Measurements from ENCODE around the gene ACVR1C. TPM values are rescaled to one million over a fixed set of nuclear protein-coding genes. Genes with fewer than 3 reads are reported as not detected.

Gene ACVR1C
- total RNA-seq, 1 experiment from 2014 or later: 1.2 TPM

GRCh38 chr2:157540102-157540501, 88.6 kb downstream of the ACVR1C start:
- Mint-ChIP-seq H3K27ac (no peak overlapping the region), H3K36me3 (no peaks in the 10 kb centered on the region), H3K27me3 (ENCODE audit: low read depth) (no peaks in the 10 kb centered on the region), H3K4me1 (no peaks in the 10 kb centered on the region), H3K4me3 (no peak overlapping the region), H3K9me3 (peaks cover 5% of the 10 kb centered on the region)
- DNase-seq (ENCODE audit: low spot score) (no peak), ATAC-seq (no peak)
- POLR2A ChIA-PET: no interaction called here
- TF ChIP-seq ATF1 (CRISPR knock-in tag; IDR thresholded peaks at IDR 0.05) (no peak), ATF2 (CRISPR knock-in tag; IDR thresholded peaks at IDR 0.05; ENCODE audit: borderline replicate concordance, low read depth) (no peak), ATF6 (CRISPR knock-in tag; IDR thresholded peaks at IDR 0.05) (no peak), GABPB1 (CRISPR knock-in tag; IDR thresholded peaks at IDR 0.05) (no peak), ZNF219 (CRISPR knock-in tag; IDR thresholded peaks at IDR 0.05; ENCODE audit: borderline replicate concordance) (no peak), ZNF532 (CRISPR knock-in tag; IDR thresholded peaks at IDR 0.05; ENCODE audit: borderline replicate concordance) (no peak), ZNF281 (CRISPR knock-in tag; IDR thresholded peaks at IDR 0.05) (no peak), AFF4 (CRISPR knock-in tag; IDR thresholded peaks at IDR 0.05; ENCODE audit: borderline replicate concordance) (no peak), ZNF263 (CRISPR knock-in tag; IDR thresholded peaks at IDR 0.05; ENCODE audit: low read depth) (no peak), NR2C2 (CRISPR knock-in tag; IDR thresholded peaks at IDR 0.05) (no peak), FOXJ3 (CRISPR knock-in tag; IDR thresholded peaks at IDR 0.05; ENCODE audit: borderline replicate concordance) (no peak), HMGXB4 (CRISPR knock-in tag; IDR thresholded peaks at IDR 0.05) (no peak), E2F1 (CRISPR knock-in tag; IDR thresholded peaks at IDR 0.05) (no peak), ZNF138 (CRISPR knock-in tag; conservative IDR thresholded peaks at IDR 0.05) (no peak), CREM (CRISPR knock-in tag; IDR thresholded peaks at IDR 0.05) (no peak)
- CTCF ChIA-PET: no interaction called here
